T-cell (primary cell): Measurements from ENCODE around the gene STK39. TPM values are rescaled to one million over a fixed set of nuclear protein-coding genes. Genes with fewer than 3 reads are reported as not detected.

Source experiments
- ATAC-seq, 4 experiments: fragments of 200-7000 bp in 3 of 4; fragments of 150-1000 bp in 1 of 4; cut with Tn5 transposase; replicated peaks in 1 of 4; 1 replicate in 3 of 4; 2 replicates in 1 of 4; pipeline ENCODE4 v1.10.0; 2021; ENCODE audit warnings: moderate library complexity in 3 of 4, mild to moderate bottlenecking in 2 of 4, moderate number of reproducible peaks in 1 of 4
- CTCF ChIA-PET, 2 donors: fragments of 300-600 bp; sonication (Branson Sonifier 250); formaldehyde crosslinking; loops; one replicate each; lab custom pipeline; 2022; ENCODE audit warnings: antibody characterized with exemption in 2 of 2; lab: Charles Lee
- POLR2A ChIA-PET, 2 donors: fragments of 300-600 bp; sonication (Branson Sonifier 250); formaldehyde crosslinking; loops; one replicate each; lab custom pipeline; 2022; ENCODE audit warnings: antibody characterized with exemption in 2 of 2; lab: Charles Lee
- DNase-seq, 35 experiments: peaks; one replicate each; pipeline versions ENCODE4 v3.0.0 to v3.0.0-alpha.2; 2013 to 2023
- H3K27ac ChIP-seq: one replicate; pipeline ENCODE4 v1.5.1; 2013; ENCODE audit warnings: low read length
- H3K27me3 ChIP-seq, 2 experiments: replicated peaks in 1 of 2; 1 replicate in 1 of 2; 2 replicates in 1 of 2; pipeline versions ENCODE4 v1.6.1 to v1.7.0; 2013; ENCODE audit warnings: low read length in 1 of 2, mixed read lengths in 1 of 2; ENCODE audit not compliant: control insufficient read depth in 2 of 2, insufficient read depth in 2 of 2; ENCODE audit errors: extremely low read depth in 1 of 2
- H3K36me3 ChIP-seq, 2 donors: 1 replicate in 1 of 2; 2 replicates in 1 of 2; pipeline versions ENCODE4 v1.6.1 to v1.7.0; 2013; ENCODE audit warnings: low read length in 1 of 2; ENCODE audit not compliant: control insufficient read depth in 2 of 2, insufficient read depth in 1 of 2; ENCODE audit errors: extremely low read depth in 1 of 2
- H3K4me1 ChIP-seq, 2 experiments: 1 replicate in 1 of 2; 2 replicates in 1 of 2; pipeline versions ENCODE4 v1.6.1 to v1.7.0; 2013; ENCODE audit warnings: low read length in 2 of 2, mixed read lengths in 1 of 2; ENCODE audit not compliant: insufficient read depth in 2 of 2, control insufficient read depth in 1 of 2; ENCODE audit errors: extremely low read depth in 1 of 2
- H3K4me3 ChIP-seq, 2 donors: 1 replicate in 1 of 2; 2 replicates in 1 of 2; pipeline versions ENCODE4 v1.5.1 to v1.7.0; 2013; ENCODE audit warnings: mild to moderate bottlenecking in 2 of 2, low read length in 1 of 2, moderate library complexity in 1 of 2; ENCODE audit not compliant: control insufficient read depth in 1 of 2; ENCODE audit errors: extremely low read depth in 1 of 2
- H3K9me3 ChIP-seq: 2 replicates; pipeline ENCODE4 v1.7.0; 2013
- H3K27ac Mint-ChIP-seq, 2 donors: one replicate each; pipeline ENCODE4 v1.8.0; 2020 to 2021; ENCODE audit warnings: mild to moderate bottlenecking in 2 of 2, mixed read lengths in 2 of 2
- H3K27me3 Mint-ChIP-seq, 2 donors: one replicate each; pipeline ENCODE4 v1.8.0; 2021 to 2022; ENCODE audit warnings: mixed read lengths in 2 of 2
- H3K36me3 Mint-ChIP-seq: one replicate; pipeline ENCODE4 v1.8.0; 2021; ENCODE audit warnings: mixed read lengths
- H3K4me1 Mint-ChIP-seq, 3 donors: one replicate each; pipeline ENCODE4 v1.8.0; 2020 to 2022; ENCODE audit warnings: mixed read lengths in 3 of 3, mild to moderate bottlenecking in 1 of 3
- H3K4me3 Mint-ChIP-seq, 3 donors: one replicate each; pipeline ENCODE4 v1.8.0; 2020 to 2022; ENCODE audit warnings: mild to moderate bottlenecking in 3 of 3, mixed read lengths in 3 of 3, moderate library complexity in 3 of 3
- H3K9me3 Mint-ChIP-seq, 3 donors: one replicate each; pipeline ENCODE4 v1.8.0; 2020 to 2022; ENCODE audit warnings: mixed read lengths in 3 of 3
- WGBS: methylation state at CpG from one replicate; pipeline ENCODE4 v1.1.5; 2013; ENCODE audit warnings: missing lambda C conversion rate; ENCODE audit not compliant: insufficient coverage; 5-methylcytosine and 5-hydroxymethylcytosine counted together
- total RNA-seq, 35 experiments: library from RNA in 6 of 35; stranded (reverse) in 6 of 35; fragments of 120-200 nt in 1 of 35; gene quantifications; one replicate each; pipeline versions ENCODE4 v1.2.1 to v1.2.4 and lab custom pipeline; 2013 to 2026

Gene STK39
- total RNA-seq, 5 donors from 2014 or later (not counting 1 experiment from before 2014, with no cell fraction given), result 15.4 to 25.8 (median 21.0) TPM

DNA sequence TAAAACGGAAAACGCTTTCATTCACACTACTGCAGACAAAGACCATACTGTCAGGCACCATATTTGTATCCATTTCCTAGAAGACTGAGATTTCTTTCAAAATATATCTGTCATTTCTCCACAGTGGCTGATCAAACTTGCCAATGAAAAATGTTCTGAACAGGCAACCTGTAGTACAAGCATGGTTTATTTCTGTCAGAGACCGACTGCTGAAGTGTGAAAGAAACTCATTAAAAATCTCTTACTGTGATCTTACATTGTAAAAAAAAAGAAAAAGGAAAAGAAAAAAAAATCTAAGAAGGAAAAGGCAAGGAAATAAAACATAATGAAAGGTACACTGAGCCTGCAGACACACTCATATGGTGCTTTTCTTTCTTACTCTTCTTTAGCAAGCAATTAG lies 184.5 kb downstream of the STK39 start:
- DNase-seq (no peak), ATAC-seq (no peak)
- Mint-ChIP-seq H3K27ac (no peak overlapping the region), H3K4me3 (no peak overlapping the region), H3K27me3 (no peaks in the 10 kb centered on the region), H3K4me1 (peaks cover 5 to 13% (median 10%) of the 10 kb centered on the region in 3 donors), H3K9me3 (no peaks in the 10 kb centered on the region), H3K36me3 (peaks cover 53% of the 10 kb centered on the region)
- H3K4me3 ChIP-seq, result no peak overlapping the region
- no peak overlapping the region for H3K27ac ChIP-seq
- CTCF ChIA-PET, result interaction anchor here in 1 of 2 donors (0.5 kb wide), 1 partner anchor 967 kb away, joined by 3 read pairs; no protein-coding TSS in a partner anchor
- H3K36me3 ChIP-seq, result peaks cover 0 to 54% of the 10 kb centered on the region in 2 donors
- POLR2A ChIA-PET, result interaction anchor here in 1 of 2 donors (0.6 to 0.7 kb wide), 2 partner anchors 15 to 16 kb away, joined by 3 read pairs; no protein-coding TSS in a partner anchor
- H3K4me1 ChIP-seq, result peaks cover 0 to 3% of the 10 kb centered on the region in 2 experiments
- WGBS, result 100% methylated on average over 2 of the region's 3 CpGs
- no peaks in the 10 kb centered on the region for H3K27me3 ChIP-seq
- H3K9me3 ChIP-seq, result no peaks in the 10 kb centered on the region

DNA sequence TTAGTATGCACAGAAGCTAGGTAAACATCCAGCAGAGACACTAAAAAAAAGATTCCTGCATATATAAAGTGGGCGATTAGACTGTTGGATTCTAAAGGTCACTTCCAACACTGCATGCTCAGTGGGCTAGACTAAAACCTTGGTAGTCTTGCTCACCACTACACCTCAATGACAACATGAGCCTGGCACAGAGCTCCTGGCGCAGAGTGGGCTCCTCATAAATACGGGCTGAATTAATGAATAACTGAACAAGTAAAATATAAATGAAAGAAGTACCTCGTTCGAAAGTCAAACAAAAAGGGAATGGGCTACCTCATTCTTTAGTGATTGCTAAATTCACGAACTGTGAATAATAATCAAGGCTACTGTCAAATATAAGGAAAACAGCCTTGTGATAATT lies 185.3 kb downstream of the STK39 start:
- Histone ChIP-seq H3K4me3 (no peak overlapping the region), H3K27ac (no peak overlapping the region), H3K36me3 (peaks cover 0 to 56% of the 10 kb centered on the region in 2 donors), H3K9me3 (no peaks in the 10 kb centered on the region), H3K27me3 (no peaks in the 10 kb centered on the region), H3K4me1 (peaks cover 0 to 3% of the 10 kb centered on the region in 2 experiments)
- H3K4me3 Mint-ChIP-seq, result no peak overlapping the region
- DNase-seq (no peak), ATAC-seq (no peak)
- peaks cover 44% of the 10 kb centered on the region for H3K36me3 Mint-ChIP-seq
- peaks cover 5 to 10% (median 8%) of the 10 kb centered on the region in 3 donors for H3K4me1 Mint-ChIP-seq
- no peak overlapping the region for H3K27ac Mint-ChIP-seq
- H3K27me3 Mint-ChIP-seq, result no peaks in the 10 kb centered on the region
- ChIA-PET CTCF (no interaction called here), POLR2A (no interaction called here)
- no peaks in the 10 kb centered on the region for H3K9me3 Mint-ChIP-seq
- WGBS, result no CpG with 5 or more reads among the region's 6 CpGs

DNA sequence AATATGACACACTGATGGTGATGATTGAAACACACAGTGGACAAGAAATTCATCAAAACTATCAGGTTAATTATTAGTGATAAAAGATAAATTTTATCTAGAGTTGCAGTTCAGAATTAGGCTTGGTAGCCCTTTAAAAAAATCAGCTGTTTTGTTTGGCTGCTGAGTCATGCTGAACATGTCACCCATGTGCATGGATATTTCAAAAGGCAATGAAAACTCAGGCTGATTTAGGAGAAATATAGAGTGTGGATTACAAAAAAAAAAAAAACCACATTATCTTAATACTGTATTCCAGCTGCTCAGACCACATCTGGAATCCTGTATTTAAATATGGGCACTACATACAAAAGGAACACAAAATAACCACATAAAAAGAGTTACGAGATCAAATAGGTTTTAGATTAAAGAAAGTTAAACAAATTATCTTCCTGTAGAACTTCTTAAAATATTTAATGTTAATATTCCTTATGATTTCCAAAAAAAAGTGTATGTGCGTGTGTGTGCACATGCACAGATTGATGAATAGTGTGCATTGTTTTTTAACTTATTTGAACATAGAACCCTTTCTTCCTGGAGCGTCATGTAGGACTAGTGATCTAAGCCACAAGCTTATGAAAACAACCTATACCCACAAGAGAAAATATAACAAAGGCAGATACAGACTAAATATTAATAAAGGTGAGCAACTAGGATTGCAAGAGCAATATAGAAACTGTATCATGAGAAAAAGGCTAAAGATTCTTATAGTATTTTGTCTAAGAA lies 186.2 kb downstream of the STK39 start:
- no peak overlapping the region for H3K27ac ChIP-seq
- no peak for DNase-seq
- ChIA-PET POLR2A (no interaction called here), CTCF (interaction anchor here in 1 of 2 donors (0.6 kb wide), 1 partner anchor 114 kb away, joined by 3 read pairs; no protein-coding TSS in a partner anchor)
- no peak overlapping the region for H3K4me3 Mint-ChIP-seq
- H3K27ac Mint-ChIP-seq, result no peak overlapping the region
- ATAC-seq, result no peak
- H3K4me1 Mint-ChIP-seq, result peaks cover 5 to 10% (median 8%) of the 10 kb centered on the region in 3 donors
- no peaks in the 10 kb centered on the region for H3K9me3 ChIP-seq
- peaks cover 0 to 3% of the 10 kb centered on the region in 2 experiments for H3K4me1 ChIP-seq
- peaks cover 1 to 61% of the 10 kb centered on the region in 2 donors for H3K36me3 ChIP-seq
- no peaks in the 10 kb centered on the region for H3K9me3 Mint-ChIP-seq
- WGBS, result no CpG with 5 or more reads among the region's 3 CpGs
- peaks cover 38% of the 10 kb centered on the region for H3K36me3 Mint-ChIP-seq
- no peaks in the 10 kb centered on the region for H3K27me3 ChIP-seq
- H3K27me3 Mint-ChIP-seq, result no peaks in the 10 kb centered on the region
- no peak overlapping the region for H3K4me3 ChIP-seq

DNA sequence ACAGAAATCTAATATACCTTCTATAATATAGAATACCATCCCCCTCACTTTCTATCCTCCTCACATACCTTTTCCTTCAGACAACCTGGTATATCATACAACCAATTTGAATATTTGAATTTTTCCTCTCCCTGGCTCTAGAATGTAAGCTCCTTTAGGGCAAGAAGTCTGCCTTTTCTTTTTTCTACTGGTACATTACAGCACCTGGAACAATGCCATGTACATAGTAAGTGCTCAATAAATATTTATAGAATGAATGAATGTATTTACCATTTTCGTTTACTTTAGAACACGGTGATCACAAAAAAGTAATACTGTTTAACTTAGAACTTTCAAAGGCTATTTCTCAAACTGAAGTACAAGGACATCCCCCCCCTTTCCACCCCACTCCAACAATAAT lies 187.6 kb downstream of the STK39 start:
- no peak overlapping the region for H3K4me3 ChIP-seq
- peaks cover 0 to 7% of the 10 kb centered on the region in 2 experiments for H3K4me1 ChIP-seq
- no CpG with 5 or more reads among the region's 2 CpGs for WGBS
- no peak overlapping the region for H3K4me3 Mint-ChIP-seq
- H3K36me3 ChIP-seq, result peaks cover 3 to 57% of the 10 kb centered on the region in 2 donors
- DNase-seq (no peak), ATAC-seq (no peak)
- H3K9me3 ChIP-seq, result no peaks in the 10 kb centered on the region
- peaks cover 33% of the 10 kb centered on the region for H3K36me3 Mint-ChIP-seq
- no peaks in the 10 kb centered on the region for H3K9me3 Mint-ChIP-seq
- CTCF ChIA-PET, result no interaction called here
- H3K27ac ChIP-seq, result no peak overlapping the region
- H3K27me3 ChIP-seq, result no peaks in the 10 kb centered on the region
- POLR2A ChIA-PET, result no interaction called here
- H3K27ac Mint-ChIP-seq, result no peak overlapping the region
- H3K27me3 Mint-ChIP-seq, result no peaks in the 10 kb centered on the region
- peaks cover 8 to 12% (median 10%) of the 10 kb centered on the region in 3 donors for H3K4me1 Mint-ChIP-seq

DNA sequence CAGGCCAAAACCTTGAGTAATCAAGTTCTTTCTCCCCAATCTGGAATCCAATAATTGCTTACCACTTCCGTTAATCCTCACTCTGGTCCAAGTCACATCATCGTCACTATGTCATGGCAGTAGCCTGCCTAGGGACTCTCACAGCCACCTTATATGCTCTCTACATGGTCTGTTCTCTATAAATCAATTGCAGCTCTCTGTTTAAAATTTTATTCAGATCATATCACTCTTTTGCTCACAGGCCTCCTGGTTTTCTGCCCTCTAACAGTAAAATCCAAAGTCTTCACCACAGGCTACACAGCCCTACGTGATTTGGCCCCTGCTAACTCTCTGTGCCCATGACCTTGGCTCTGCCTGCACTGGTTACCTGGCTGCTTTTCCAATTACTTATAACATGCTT lies 188.7 kb downstream of the STK39 start:
- DNase-seq, result no peak
- no peak overlapping the region for H3K4me3 ChIP-seq
- Mint-ChIP-seq H3K4me3 (no peak overlapping the region), H3K27me3 (no peaks in the 10 kb centered on the region), H3K4me1 (peaks cover 8 to 14% (median 10%) of the 10 kb centered on the region in 3 donors), H3K9me3 (no peaks in the 10 kb centered on the region), H3K36me3 (peaks cover 32% of the 10 kb centered on the region), H3K27ac (no peak overlapping the region)
- peaks cover 3 to 53% of the 10 kb centered on the region in 2 donors for H3K36me3 ChIP-seq
- H3K9me3 ChIP-seq, result no peaks in the 10 kb centered on the region
- ChIA-PET CTCF (no interaction called here), POLR2A (no interaction called here)
- no peaks in the 10 kb centered on the region for H3K27me3 ChIP-seq
- peaks cover 0 to 7% of the 10 kb centered on the region in 2 experiments for H3K4me1 ChIP-seq
- no peak overlapping the region for H3K27ac ChIP-seq
- WGBS, result 100% methylated on average over 3 of the region's 3 CpGs
- ATAC-seq, result no peak

DNA sequence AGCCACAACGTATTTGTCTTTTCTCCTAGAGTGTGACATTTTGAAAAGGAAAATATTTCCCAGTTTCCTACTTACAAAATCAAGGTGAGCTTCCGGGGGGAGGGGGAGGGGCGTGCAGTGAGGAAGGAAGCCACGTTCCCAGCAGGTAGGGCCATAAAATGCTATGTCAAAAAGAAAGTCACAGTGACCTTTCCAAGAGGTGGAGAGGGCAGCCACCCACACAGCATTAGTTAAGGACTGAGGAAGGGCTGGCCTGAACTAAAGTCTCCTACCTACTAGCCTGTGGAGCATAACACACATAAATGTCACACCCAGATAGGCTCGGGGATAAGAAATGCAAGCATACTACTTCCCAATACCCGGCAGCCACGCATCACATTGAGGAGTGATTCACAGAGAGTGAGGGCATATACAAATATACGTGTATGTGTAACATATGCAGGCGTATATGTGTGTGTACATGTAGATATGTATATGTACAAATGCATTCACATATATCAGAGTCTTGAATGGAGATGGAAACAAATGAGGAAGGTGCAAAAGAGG lies 191.1 kb downstream of the STK39 start:
- POLR2A ChIA-PET, result no interaction called here
- Histone ChIP-seq H3K4me1 (peaks cover 0 to 5% of the 10 kb centered on the region in 2 experiments), H3K27me3 (no peaks in the 10 kb centered on the region), H3K36me3 (peaks cover 3 to 43% of the 10 kb centered on the region in 2 donors), H3K4me3 (no peak overlapping the region), H3K27ac (no peak overlapping the region), H3K9me3 (no peaks in the 10 kb centered on the region)
- 100% methylated on average over 2 of the region's 9 CpGs for WGBS
- no peak for ATAC-seq
- Mint-ChIP-seq H3K27ac (no peak overlapping the region), H3K4me1 (peaks cover 2 to 9% (median 3%) of the 10 kb centered on the region in 3 donors), H3K27me3 (no peaks in the 10 kb centered on the region), H3K9me3 (no peaks in the 10 kb centered on the region), H3K4me3 (no peak overlapping the region), H3K36me3 (peaks cover 30% of the 10 kb centered on the region)
- CTCF ChIA-PET, result no interaction called here
- no peak for DNase-seq
